Endothelial cell of umbilical vein (primary cell): ENCODE data around the gene C6orf89.

Experiments used
- EZH2 ChIP-seq: IDR thresholded peaks from 2 replicates; pipeline ENCODE4 v1.6.1; 2012; ENCODE audit warnings: borderline replicate concordance, low read depth, mild to moderate bottlenecking, moderate library complexity, low read length, inconsistent platforms; ENCODE audit not compliant: severe bottlenecking
- JUN ChIP-seq: IDR thresholded peaks from 2 replicates; pipeline ENCODE4 v1.6.1; 2011; ENCODE audit warnings: borderline replicate concordance, low read depth; ENCODE audit not compliant: insufficient read length, insufficient read depth
- MYC ChIP-seq: IDR thresholded peaks from one replicate; pipeline ENCODE4 v1.6.1; 2011; ENCODE audit warnings: mild to moderate bottlenecking, low read depth, low read length
- POLR2A ChIP-seq: IDR thresholded peaks from 2 replicates; pipeline ENCODE4 v1.6.1; 2012; ENCODE audit warnings: low read depth, mild to moderate bottlenecking, control low read depth, low read length
- POLR2AphosphoS5 ChIP-seq: IDR thresholded peaks from 2 replicates; pipeline ENCODE4 v1.6.1; 2012; ENCODE audit warnings: low read depth, mild to moderate bottlenecking, control low read depth, low read length, moderate library complexity; ENCODE audit not compliant: insufficient read depth
- TF ChIP-seq, protein P1 (sequence below), 2 donors: IDR thresholded peaks; 1 replicate in 1 of 2; 2 replicates in 1 of 2; pipeline ENCODE4 v1.5.1; 2011; ENCODE audit warnings: low read length in 2 of 2, mild to moderate bottlenecking in 2 of 2, moderate library complexity in 2 of 2, control low read depth in 1 of 2, inconsistent platforms in 1 of 2, low read depth in 1 of 2; ENCODE audit not compliant: insufficient read depth in 1 of 2; ENCODE audit errors: extremely low read depth in 1 of 2
- TF ChIP-seq, protein P2 (sequence below): IDR thresholded peaks from 2 replicates; pipeline ENCODE4 v1.6.1; 2011; ENCODE audit not compliant: insufficient read depth, insufficient read length

DNA sequence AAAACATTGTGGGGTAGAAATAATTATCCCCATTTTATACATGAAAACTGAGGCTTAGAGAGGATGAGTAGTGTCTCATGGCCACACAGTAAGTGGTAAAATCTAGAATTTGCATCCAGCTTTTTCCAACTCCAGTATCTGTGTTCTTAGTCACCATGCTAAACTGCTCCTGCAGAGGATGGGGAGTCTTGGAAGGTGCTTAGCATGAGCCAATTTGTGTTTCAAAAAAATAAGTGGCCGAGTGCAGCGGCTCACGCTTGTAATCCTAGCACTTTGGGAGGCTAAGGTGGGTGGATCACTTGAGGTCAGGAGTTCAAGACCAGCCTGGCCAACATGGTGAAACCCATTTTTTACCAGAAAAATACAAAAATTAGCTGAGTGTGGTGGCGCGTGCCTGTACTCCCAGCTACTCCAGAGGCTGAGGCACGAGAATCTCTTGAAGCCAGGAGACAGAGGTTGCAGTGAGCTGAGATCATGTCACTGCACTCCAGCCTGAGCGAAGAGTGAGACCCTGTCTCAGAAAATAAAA lies 2.4 kb downstream of the C6orf89 start:
- TF ChIP-seq POLR2A (no peak), EZH2 (no peak), JUN (no peak), POLR2AphosphoS5 (no peak), MYC (no peak)
- TF ChIP-seq, protein P1, sequence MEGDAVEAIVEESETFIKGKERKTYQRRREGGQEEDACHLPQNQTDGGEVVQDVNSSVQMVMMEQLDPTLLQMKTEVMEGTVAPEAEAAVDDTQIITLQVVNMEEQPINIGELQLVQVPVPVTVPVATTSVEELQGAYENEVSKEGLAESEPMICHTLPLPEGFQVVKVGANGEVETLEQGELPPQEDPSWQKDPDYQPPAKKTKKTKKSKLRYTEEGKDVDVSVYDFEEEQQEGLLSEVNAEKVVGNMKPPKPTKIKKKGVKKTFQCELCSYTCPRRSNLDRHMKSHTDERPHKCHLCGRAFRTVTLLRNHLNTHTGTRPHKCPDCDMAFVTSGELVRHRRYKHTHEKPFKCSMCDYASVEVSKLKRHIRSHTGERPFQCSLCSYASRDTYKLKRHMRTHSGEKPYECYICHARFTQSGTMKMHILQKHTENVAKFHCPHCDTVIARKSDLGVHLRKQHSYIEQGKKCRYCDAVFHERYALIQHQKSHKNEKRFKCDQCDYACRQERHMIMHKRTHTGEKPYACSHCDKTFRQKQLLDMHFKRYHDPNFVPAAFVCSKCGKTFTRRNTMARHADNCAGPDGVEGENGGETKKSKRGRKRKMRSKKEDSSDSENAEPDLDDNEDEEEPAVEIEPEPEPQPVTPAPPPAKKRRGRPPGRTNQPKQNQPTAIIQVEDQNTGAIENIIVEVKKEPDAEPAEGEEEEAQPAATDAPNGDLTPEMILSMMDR (IDR thresholded peaks at IDR 0.05; ENCODE audit: extremely low read depth in 1 of 2, insufficient read depth in 1 of 2, low read depth in 1 of 2, low read length in 2 of 2), result no peak
- TF ChIP-seq, protein P2, sequence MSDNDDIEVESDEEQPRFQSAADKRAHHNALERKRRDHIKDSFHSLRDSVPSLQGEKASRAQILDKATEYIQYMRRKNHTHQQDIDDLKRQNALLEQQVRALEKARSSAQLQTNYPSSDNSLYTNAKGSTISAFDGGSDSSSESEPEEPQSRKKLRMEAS, result no peak
